GM12801 (cell line): ENCODE measurements around the gene RSPH4A.

Experiments
- CTCF ChIP-seq: IDR thresholded peaks from one replicate; pipeline ENCODE4 v1.5.1; 2011; ENCODE audit warnings: control low read depth; ENCODE audit not compliant: insufficient read length; ENCODE audit errors: extremely low read depth

The RSPH4A gene

GRCh38 chr6:116605935-116606334 is 10.3 kb upstream of the RSPH4A start:
- TF ChIP-seq CTCF, result no peak

GRCh38 chr6:116611056-116611455 is 5.2 kb upstream of the RSPH4A start:
- TF ChIP-seq CTCF, result no peak

- TF ChIP-seq CTCF, result no peak
Measured at GRCh38 chr6:116616737-116617053, 416 bp downstream of the RSPH4A start.

- no peak for TF ChIP-seq CTCF
Measured at GRCh38 chr6:116624036-116624805, 7.9 kb downstream of the RSPH4A start.

GRCh38 chr6:116625872-116626271 is 9.6 kb downstream of the RSPH4A start:
- TF ChIP-seq CTCF, result no peak

- TF ChIP-seq CTCF, result no peak
Measured at GRCh38 chr6:116629563-116629981, 13.3 kb downstream of the RSPH4A start.

- TF ChIP-seq CTCF, result no peak
Measured at GRCh38 chr6:116631379-116631990, 15.2 kb downstream of the RSPH4A start.
